Measurements from ENCODE around the gene BSG. TPM values are rescaled to one million over a fixed set of nuclear protein-coding genes. Genes with fewer than 3 reads are reported as not detected.

The BSG gene
- total RNA-seq, 1 experiment from 2014 or later = 758 TPM

GRCh38 chr19:610071-610800 lies 37.8 kb downstream of the BSG start:
- peaks cover 3% of the 10 kb centered on the region; the same call in 1 of the 2 replicates for H3K4me1 Mint-ChIP-seq
- TF ChIP-seq MXD4 (CRISPR knock-in tag; IDR thresholded peaks at IDR 0.05; ENCODE audit: borderline replicate concordance) (no peak), MYBL2 (CRISPR knock-in tag; IDR thresholded peaks at IDR 0.05) (no peak), NR1H2 (CRISPR knock-in tag; IDR thresholded peaks at IDR 0.05) (no peak)
- TF ChIP-seq, protein P1, sequence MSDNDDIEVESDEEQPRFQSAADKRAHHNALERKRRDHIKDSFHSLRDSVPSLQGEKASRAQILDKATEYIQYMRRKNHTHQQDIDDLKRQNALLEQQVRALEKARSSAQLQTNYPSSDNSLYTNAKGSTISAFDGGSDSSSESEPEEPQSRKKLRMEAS (CRISPR knock-in tag; IDR thresholded peaks at IDR 0.05) = no peak
- CTCF ChIA-PET = interaction anchor here (1.0 to 1.4 kb wide), 2 partner anchors 22 to 124 kb away, joined by 3 to 4 read pairs; no protein-coding TSS in a partner anchor
- no peak overlapping the region for H3K4me3 Mint-ChIP-seq
- POLR2A ChIA-PET = no interaction called here
- H3K27ac Mint-ChIP-seq = no peak overlapping the region
- peaks cover 11% of the 10 kb centered on the region for H3K36me3 Mint-ChIP-seq
- no peaks in the 10 kb centered on the region for H3K27me3 Mint-ChIP-seq (ENCODE audit: low read depth)
- H3K9me3 Mint-ChIP-seq = no peaks in the 10 kb centered on the region
- no peak for ATAC-seq
- no peak for DNase-seq (ENCODE audit: low spot score)

- Mint-ChIP-seq H3K27me3 (ENCODE audit: low read depth) (no peaks in the 10 kb centered on the region), H3K9me3 (no peaks in the 10 kb centered on the region), H3K27ac (peak overlapping the region; percentile 85), H3K4me3 (no peak overlapping the region), H3K4me1 (peaks cover 3% of the 10 kb centered on the region; the same call in 1 of the 2 replicates), H3K36me3 (peaks cover 15% of the 10 kb centered on the region)
- DNase-seq (ENCODE audit: low spot score) = no peak
- TF ChIP-seq ZNF671 (CRISPR knock-in tag; IDR thresholded peaks at IDR 0.05) (no peak), IRF2 (CRISPR knock-in tag; IDR thresholded peaks at IDR 0.05; ENCODE audit: borderline replicate concordance, low read depth) (no peak), ZNF416 (CRISPR knock-in tag; IDR thresholded peaks at IDR 0.05) (no peak), OVOL2 (CRISPR knock-in tag; IDR thresholded peaks at IDR 0.05; ENCODE audit: borderline replicate concordance) (no peak), SMAD3 (CRISPR knock-in tag; IDR thresholded peaks at IDR 0.05; ENCODE audit: borderline replicate concordance) (no peak), NFATC4 (CRISPR knock-in tag; IDR thresholded peaks at IDR 0.05) (no peak), ATF3 (CRISPR knock-in tag; conservative IDR thresholded peaks at IDR 0.05) (no peak), ZSCAN18 (CRISPR knock-in tag; IDR thresholded peaks at IDR 0.05) (no peak), TEAD4 (CRISPR knock-in tag; IDR thresholded peaks at IDR 0.05) (no peak), PRRX2 (CRISPR knock-in tag; IDR thresholded peaks at IDR 0.05) (no peak), SOX15 (CRISPR knock-in tag; IDR thresholded peaks at IDR 0.05) (no peak), RELA (CRISPR knock-in tag; IDR thresholded peaks at IDR 0.05; ENCODE audit: borderline replicate concordance) (no peak)
- POLR2A ChIA-PET = no interaction called here
- no peak; the same call in 1 of the 2 replicates for ATAC-seq
- CTCF ChIA-PET = interaction anchor here (1.0 to 1.4 kb wide), 2 partner anchors 22 to 123 kb away, joined by 3 to 4 read pairs; no protein-coding TSS in a partner anchor
These were observed 38.5 kb downstream of the BSG start for GRCh38 chr19:610801-611480.

GRCh38 chr19:611481-611868 lies 39.1 kb downstream of the BSG start:
- ATAC-seq = no peak
- CTCF ChIA-PET = interaction anchor here (1.4 kb wide), 1 partner anchor 123 kb away, joined by 3 read pairs; no protein-coding TSS in a partner anchor
- peaks cover 15% of the 10 kb centered on the region for H3K36me3 Mint-ChIP-seq
- H3K27ac Mint-ChIP-seq = no peak overlapping the region
- peaks cover 3% of the 10 kb centered on the region; the same call in 1 of the 2 replicates for H3K4me1 Mint-ChIP-seq
- no peak overlapping the region for H3K4me3 Mint-ChIP-seq
- no peak for DNase-seq (ENCODE audit: low spot score)
- H3K9me3 Mint-ChIP-seq = no peaks in the 10 kb centered on the region
- H3K27me3 Mint-ChIP-seq (ENCODE audit: low read depth) = no peaks in the 10 kb centered on the region
- POLR2A ChIA-PET = no interaction called here
- TF ChIP-seq SMAD3 (CRISPR knock-in tag; IDR thresholded peaks at IDR 0.05; ENCODE audit: borderline replicate concordance) (no peak), JUN (CRISPR knock-in tag; IDR thresholded peaks at IDR 0.05) (no peak), ESRRA (CRISPR knock-in tag; IDR thresholded peaks at IDR 0.05; ENCODE audit: borderline replicate concordance) (no peak), NR1H2 (CRISPR knock-in tag; IDR thresholded peaks at IDR 0.05) (no peak), ZNF121 (CRISPR knock-in tag; IDR thresholded peaks at IDR 0.05) (no peak), IRF2 (CRISPR knock-in tag; IDR thresholded peaks at IDR 0.05; ENCODE audit: borderline replicate concordance, low read depth) (no peak)
- TF ChIP-seq, protein P2, sequence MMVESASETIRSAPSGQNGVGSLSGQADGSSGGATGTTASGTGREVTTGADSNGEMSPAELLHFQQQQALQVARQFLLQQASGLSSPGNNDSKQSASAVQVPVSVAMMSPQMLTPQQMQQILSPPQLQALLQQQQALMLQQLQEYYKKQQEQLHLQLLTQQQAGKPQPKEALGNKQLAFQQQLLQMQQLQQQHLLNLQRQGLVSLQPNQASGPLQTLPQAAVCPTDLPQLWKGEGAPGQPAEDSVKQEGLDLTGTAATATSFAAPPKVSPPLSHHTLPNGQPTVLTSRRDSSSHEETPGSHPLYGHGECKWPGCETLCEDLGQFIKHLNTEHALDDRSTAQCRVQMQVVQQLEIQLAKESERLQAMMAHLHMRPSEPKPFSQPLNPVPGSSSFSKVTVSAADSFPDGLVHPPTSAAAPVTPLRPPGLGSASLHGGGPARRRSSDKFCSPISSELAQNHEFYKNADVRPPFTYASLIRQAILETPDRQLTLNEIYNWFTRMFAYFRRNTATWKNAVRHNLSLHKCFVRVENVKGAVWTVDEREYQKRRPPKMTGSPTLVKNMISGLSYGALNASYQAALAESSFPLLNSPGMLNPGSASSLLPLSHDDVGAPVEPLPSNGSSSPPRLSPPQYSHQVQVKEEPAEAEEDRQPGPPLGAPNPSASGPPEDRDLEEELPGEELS (CRISPR knock-in tag; IDR thresholded peaks at IDR 0.05) = no peak
- TF ChIP-seq, protein P3, sequence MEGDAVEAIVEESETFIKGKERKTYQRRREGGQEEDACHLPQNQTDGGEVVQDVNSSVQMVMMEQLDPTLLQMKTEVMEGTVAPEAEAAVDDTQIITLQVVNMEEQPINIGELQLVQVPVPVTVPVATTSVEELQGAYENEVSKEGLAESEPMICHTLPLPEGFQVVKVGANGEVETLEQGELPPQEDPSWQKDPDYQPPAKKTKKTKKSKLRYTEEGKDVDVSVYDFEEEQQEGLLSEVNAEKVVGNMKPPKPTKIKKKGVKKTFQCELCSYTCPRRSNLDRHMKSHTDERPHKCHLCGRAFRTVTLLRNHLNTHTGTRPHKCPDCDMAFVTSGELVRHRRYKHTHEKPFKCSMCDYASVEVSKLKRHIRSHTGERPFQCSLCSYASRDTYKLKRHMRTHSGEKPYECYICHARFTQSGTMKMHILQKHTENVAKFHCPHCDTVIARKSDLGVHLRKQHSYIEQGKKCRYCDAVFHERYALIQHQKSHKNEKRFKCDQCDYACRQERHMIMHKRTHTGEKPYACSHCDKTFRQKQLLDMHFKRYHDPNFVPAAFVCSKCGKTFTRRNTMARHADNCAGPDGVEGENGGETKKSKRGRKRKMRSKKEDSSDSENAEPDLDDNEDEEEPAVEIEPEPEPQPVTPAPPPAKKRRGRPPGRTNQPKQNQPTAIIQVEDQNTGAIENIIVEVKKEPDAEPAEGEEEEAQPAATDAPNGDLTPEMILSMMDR (IDR thresholded peaks at IDR 0.05) = no peak
- TF ChIP-seq, protein P4, sequence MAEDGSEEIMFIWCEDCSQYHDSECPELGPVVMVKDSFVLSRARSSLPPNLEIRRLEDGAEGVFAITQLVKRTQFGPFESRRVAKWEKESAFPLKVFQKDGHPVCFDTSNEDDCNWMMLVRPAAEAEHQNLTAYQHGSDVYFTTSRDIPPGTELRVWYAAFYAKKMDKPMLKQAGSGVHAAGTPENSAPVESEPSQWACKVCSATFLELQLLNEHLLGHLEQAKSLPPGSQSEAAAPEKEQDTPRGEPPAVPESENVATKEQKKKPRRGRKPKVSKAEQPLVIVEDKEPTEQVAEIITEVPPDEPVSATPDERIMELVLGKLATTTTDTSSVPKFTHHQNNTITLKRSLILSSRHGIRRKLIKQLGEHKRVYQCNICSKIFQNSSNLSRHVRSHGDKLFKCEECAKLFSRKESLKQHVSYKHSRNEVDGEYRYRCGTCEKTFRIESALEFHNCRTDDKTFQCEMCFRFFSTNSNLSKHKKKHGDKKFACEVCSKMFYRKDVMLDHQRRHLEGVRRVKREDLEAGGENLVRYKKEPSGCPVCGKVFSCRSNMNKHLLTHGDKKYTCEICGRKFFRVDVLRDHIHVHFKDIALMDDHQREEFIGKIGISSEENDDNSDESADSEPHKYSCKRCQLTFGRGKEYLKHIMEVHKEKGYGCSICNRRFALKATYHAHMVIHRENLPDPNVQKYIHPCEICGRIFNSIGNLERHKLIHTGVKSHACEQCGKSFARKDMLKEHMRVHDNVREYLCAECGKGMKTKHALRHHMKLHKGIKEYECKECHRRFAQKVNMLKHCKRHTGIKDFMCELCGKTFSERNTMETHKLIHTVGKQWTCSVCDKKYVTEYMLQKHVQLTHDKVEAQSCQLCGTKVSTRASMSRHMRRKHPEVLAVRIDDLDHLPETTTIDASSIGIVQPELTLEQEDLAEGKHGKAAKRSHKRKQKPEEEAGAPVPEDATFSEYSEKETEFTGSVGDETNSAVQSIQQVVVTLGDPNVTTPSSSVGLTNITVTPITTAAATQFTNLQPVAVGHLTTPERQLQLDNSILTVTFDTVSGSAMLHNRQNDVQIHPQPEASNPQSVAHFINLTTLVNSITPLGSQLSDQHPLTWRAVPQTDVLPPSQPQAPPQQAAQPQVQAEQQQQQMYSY (CRISPR knock-in tag; IDR thresholded peaks at IDR 0.05) = no peak

Data from WTC11 (cell line).